ENCODE measurements around the gene PAGE4. TPM values are rescaled to one million over a fixed set of nuclear protein-coding genes. Genes with fewer than 3 reads are reported as not detected.
A peak's percentile ranks its signal among the peaks of the same experiment; 100 is the strongest.

The PAGE4 gene
- polyA plus RNA-seq, 3 donors, result not detected

GRCh38 chrX:49878834-49879655 lies 49.9 kb downstream of the PAGE4 start, which contains the start of gene USP27X:
Gene USP27X, plus strand, starts transcription at chrX:49879484. Its CDS starts 824 bp downstream, at chrX:49880308.
- Mint-ChIP-seq H3K4me3 (peak within 1 kb of the TSS; percentile 74 to 88), H3K27me3 (ENCODE audit: low read depth in 3 of 3) (no peaks in the 10 kb centered on the region), H3K27ac (peak within 1 kb of the TSS; percentile 42 to 87 (median 71)), H3K9me3 (peaks cover 0 to 3% (median 0%) of the 10 kb centered on the region in 7 donors), H3K36me3 (no peaks in the 10 kb centered on the region), H3K4me1 (peaks cover 32% of the 10 kb centered on the region)
- intact Hi-C loops (cut with micrococcal nuclease), result no loop called here
- Histone ChIP-seq H3K27ac (ENCODE audit: low read depth in 1 of 2, low read length in 2 of 2) (peak within 1 kb of the TSS; percentile 63 to 71), H3K4me1 (ENCODE audit: control insufficient read depth in 1 of 2, insufficient read depth in 2 of 2, low read length in 2 of 2) (peaks cover 28 to 39% of the 10 kb centered on the region in 2 donors), H4K20me1 (ENCODE audit: insufficient read depth, low read length) (no peaks in the 10 kb centered on the region), H3K4me2 (replicated peaks; ENCODE audit: extremely low read depth, low read length, poor library complexity, severe bottlenecking) (peak within 1 kb of the TSS; percentile 77), H3K36me3 (replicated peaks in 1 of 2; ENCODE audit: control insufficient read depth in 1 of 2, insufficient read depth in 2 of 2, low read length in 2 of 2) (no peaks in the 10 kb centered on the region), H3K79me2 (ENCODE audit: insufficient read depth, low read length) (no peaks in the 10 kb centered on the region), H3K9ac (ENCODE audit: insufficient read depth, low read length, poor library complexity, severe bottlenecking) (peak within 1 kb of the TSS; percentile 58), H2AFZ (ENCODE audit: insufficient read depth, low read depth, low read length, poor library complexity, severe bottlenecking) (peak within 1 kb of the TSS; percentile 78), H3K9me3 (replicated peaks in 1 of 2; ENCODE audit: control insufficient read depth in 1 of 2, insufficient read depth in 1 of 2, low read length in 2 of 2) (no peaks in the 10 kb centered on the region), H3K4me3 (replicated peaks in 1 of 3; ENCODE audit: low read depth in 2 of 3, low read length in 3 of 3) (peak within 1 kb of the TSS; percentile 54 to 76 (median 54)), H3K27me3 (ENCODE audit: control insufficient read depth in 2 of 2, insufficient read depth in 2 of 2, low read length in 2 of 2) (no peaks in the 10 kb centered on the region)
- 0% methylated on average over 1 of the region's 60 CpGs for WGBS (ENCODE audit: insufficient coverage)
- TF ChIP-seq, protein P1, sequence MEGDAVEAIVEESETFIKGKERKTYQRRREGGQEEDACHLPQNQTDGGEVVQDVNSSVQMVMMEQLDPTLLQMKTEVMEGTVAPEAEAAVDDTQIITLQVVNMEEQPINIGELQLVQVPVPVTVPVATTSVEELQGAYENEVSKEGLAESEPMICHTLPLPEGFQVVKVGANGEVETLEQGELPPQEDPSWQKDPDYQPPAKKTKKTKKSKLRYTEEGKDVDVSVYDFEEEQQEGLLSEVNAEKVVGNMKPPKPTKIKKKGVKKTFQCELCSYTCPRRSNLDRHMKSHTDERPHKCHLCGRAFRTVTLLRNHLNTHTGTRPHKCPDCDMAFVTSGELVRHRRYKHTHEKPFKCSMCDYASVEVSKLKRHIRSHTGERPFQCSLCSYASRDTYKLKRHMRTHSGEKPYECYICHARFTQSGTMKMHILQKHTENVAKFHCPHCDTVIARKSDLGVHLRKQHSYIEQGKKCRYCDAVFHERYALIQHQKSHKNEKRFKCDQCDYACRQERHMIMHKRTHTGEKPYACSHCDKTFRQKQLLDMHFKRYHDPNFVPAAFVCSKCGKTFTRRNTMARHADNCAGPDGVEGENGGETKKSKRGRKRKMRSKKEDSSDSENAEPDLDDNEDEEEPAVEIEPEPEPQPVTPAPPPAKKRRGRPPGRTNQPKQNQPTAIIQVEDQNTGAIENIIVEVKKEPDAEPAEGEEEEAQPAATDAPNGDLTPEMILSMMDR (IDR thresholded peaks at IDR 0.05), result peak; percentile 47
- peak; percentile 52 to 80 (median 69) for DNase-seq

GRCh38 chrX:49879656-49880277 lies 50.7 kb downstream of the PAGE4 start:
- no peaks in the 10 kb centered on the region for H3K27me3 ChIP-seq (ENCODE audit: control insufficient read depth in 2 of 2, insufficient read depth in 2 of 2, low read length in 2 of 2)
- TF ChIP-seq, protein P1 (IDR thresholded peaks at IDR 0.05), result no peak
- intact Hi-C loops (cut with micrococcal nuclease), result no loop called here
- DNase-seq, result no peak
- H2AFZ ChIP-seq (ENCODE audit: insufficient read depth, low read depth, low read length, poor library complexity, severe bottlenecking), result peak overlapping the region; percentile 78
- peak overlapping the region; percentile 54 to 76 (median 54) for H3K4me3 ChIP-seq (replicated peaks in 1 of 3; ENCODE audit: low read depth in 2 of 3, low read length in 3 of 3)
- H3K9me3 ChIP-seq (replicated peaks in 1 of 2; ENCODE audit: control insufficient read depth in 1 of 2, insufficient read depth in 1 of 2, low read length in 2 of 2), result no peaks in the 10 kb centered on the region
- Mint-ChIP-seq H3K4me1 (peaks cover 37% of the 10 kb centered on the region), H3K27ac (peak overlapping the region in 4 of 7 donors; percentile 35 to 82 (median 74)), H3K9me3 (peaks cover 0 to 3% (median 0%) of the 10 kb centered on the region in 7 donors), H3K4me3 (peak overlapping the region; percentile 74 to 88), H3K36me3 (no peaks in the 10 kb centered on the region), H3K27me3 (ENCODE audit: low read depth in 3 of 3) (no peaks in the 10 kb centered on the region)
- H3K4me2 ChIP-seq (replicated peaks; ENCODE audit: extremely low read depth, low read length, poor library complexity, severe bottlenecking), result peak overlapping the region; percentile 77
- no peaks in the 10 kb centered on the region for H3K79me2 ChIP-seq (ENCODE audit: insufficient read depth, low read length)
- H3K9ac ChIP-seq (ENCODE audit: insufficient read depth, low read length, poor library complexity, severe bottlenecking), result peak overlapping the region; percentile 58
- no peaks in the 10 kb centered on the region for H3K36me3 ChIP-seq (replicated peaks in 1 of 2; ENCODE audit: control insufficient read depth in 1 of 2, insufficient read depth in 2 of 2, low read length in 2 of 2)
- peaks cover 28 to 39% of the 10 kb centered on the region in 2 donors for H3K4me1 ChIP-seq (ENCODE audit: control insufficient read depth in 1 of 2, insufficient read depth in 2 of 2, low read length in 2 of 2)
- WGBS (ENCODE audit: insufficient coverage), result 0% methylated on average over 1 of the region's 55 CpGs
- no peaks in the 10 kb centered on the region for H4K20me1 ChIP-seq (ENCODE audit: insufficient read depth, low read length)
- peak overlapping the region in 1 of 2 donors; percentile 71 for H3K27ac ChIP-seq (ENCODE audit: low read depth in 1 of 2, low read length in 2 of 2)
